Spleen (tissue), 11 donors: ENCODE data around the gene VASN. TPM values are rescaled to one million over a fixed set of nuclear protein-coding genes. Genes with fewer than 3 reads are reported as not detected.
A peak's percentile ranks its signal among the peaks of the same experiment; 100 is the strongest.

Experiments used
- DNase-seq: peaks from one replicate; pipeline ENCODE4 v3.0.0-alpha.2; 2020
- H3K27ac ChIP-seq, 8 donors: fragments of 200-600 bp; sonication (generic) in 7 of 8; 1 replicate in 4 of 8; 2 replicates in 4 of 8; pipeline versions ENCODE4 v1.5.0 to v1.8.0; 2016 to 2021; ENCODE audit warnings: inconsistent platforms in 4 of 8, mild to moderate bottlenecking in 4 of 8, moderate library complexity in 1 of 8
- H3K27me3 ChIP-seq, 7 donors: fragments of 200-600 bp; sonication (generic) in 6 of 7; replicated peaks in 1 of 7; 1 replicate in 4 of 7; 2 replicates in 3 of 7; pipeline versions ENCODE4 v1.5.0 to v1.8.0; 2016 to 2021; ENCODE audit warnings: inconsistent platforms in 3 of 7, mild to moderate bottlenecking in 1 of 7
- H3K36me3 ChIP-seq, 6 donors: fragments of 200-600 bp; sonication (generic) in 5 of 6; 1 replicate in 4 of 6; 2 replicates in 2 of 6; pipeline versions ENCODE4 v1.5.0 to v1.8.0; 2016 to 2021; ENCODE audit warnings: inconsistent platforms in 2 of 6
- H3K4me1 ChIP-seq, 6 donors: fragments of 200-600 bp; sonication (generic) in 5 of 6; 1 replicate in 3 of 6; 2 replicates in 3 of 6; pipeline versions ENCODE4 v1.5.0 to v1.8.0; 2016 to 2021; ENCODE audit warnings: inconsistent platforms in 3 of 6
- H3K4me3 ChIP-seq, 8 donors: fragments of 200-600 bp; sonication (generic) in 7 of 8; 1 replicate in 4 of 8; 2 replicates in 4 of 8; pipeline versions ENCODE4 v1.5.0 to v1.8.0; 2016 to 2021; ENCODE audit warnings: inconsistent platforms in 4 of 8, mild to moderate bottlenecking in 4 of 8, moderate library complexity in 2 of 8
- H3K9me3 ChIP-seq, 8 donors: fragments of 200-600 bp; sonication (generic) in 7 of 8; 1 replicate in 4 of 8; 2 replicates in 4 of 8; pipeline versions ENCODE4 v1.5.0 to v1.8.0; 2016 to 2021; ENCODE audit warnings: inconsistent platforms in 4 of 8
- CTCF ChIP-seq, 11 experiments: fragments of 200-600 bp in 7 of 11; fragments of 450-650 bp in 4 of 11; sonication (generic) in 4 of 11; IDR thresholded peaks in 8 of 11; conservative IDR thresholded peaks in 3 of 11; 1 replicate in 7 of 11; 2 replicates in 4 of 11; pipeline versions ENCODE4 v1.4.0 to v1.8.0; 2016 to 2021; ENCODE audit warnings: antibody characterized with exemption in 11 of 11, inconsistent platforms in 4 of 11, mild to moderate bottlenecking in 1 of 11
- POLR2A ChIP-seq, 3 donors: fragments of 450-650 bp; IDR thresholded peaks; one replicate each; pipeline ENCODE4 v1.5.1; 2017; ENCODE audit warnings: antibody characterized with exemption in 3 of 3, mild to moderate bottlenecking in 1 of 3
- POLR2AphosphoS5 ChIP-seq, 3 donors: sonication (generic); formaldehyde crosslinking; IDR thresholded peaks; one replicate each; pipeline ENCODE4 v1.5.1; 2017; ENCODE audit warnings: antibody characterized with exemption in 3 of 3
- WGBS, 5 donors: extraction: QIAGEN DNeasy Blood & Tissue Kit in 3 of 5; methylation state at CpG; one replicate each; pipeline versions ENCODE4 v1.1.5 to v1.1.7; 2013 to 2018; 5-methylcytosine and 5-hydroxymethylcytosine counted together
- intact Hi-C: fragments of 100-400 bp; cut with DNase I; formaldehyde crosslinking; loops from one replicate; pipeline ENCODE4 v1.15.0; 2023; ENCODE audit warnings: low total_unique reads
- polyA plus RNA-seq, 3 donors: library from polyadenylated mRNA; stranded (reverse); fragments of 200-250 nt; gene quantifications; one replicate each; pipeline ENCODE4 v1.2.1, GENCODE V29; 2013
- total RNA-seq, 7 donors: library from RNA; depleted of rRNA in 3 of 7; stranded (reverse); fragments of >200 nt in 3 of 7; fragmentation: NEBNext Ultra II Directional in 4 of 7; extraction: Animal tissue kit (Norgen Biotek cat#: 25700) in 4 of 7; gene quantifications; one replicate each; pipeline versions ENCODE4 v1.1.0 to v1.2.1, GENCODE V29; 2016 to 2021
- donor health status: healthy with polysubstance abuse.
- donor health status: DM: no; HTN: no; CAD: no; lungs with moderate emphysema.
- donor health status: DM: no; HTN: no; CAD: no.
- donor health status: Bipolar disorder and iron deficiency.
- donor health status: healthy.
- donor health status: DM: no; HTN: no; CAD: no.
- donor health status: DM: yes; HTN: yes; CAD: no.

Gene VASN
- total and polyA plus RNA-seq, 10 donors = 2.0 to 24.9 (median 11.2) TPM

- Histone ChIP-seq H3K4me3 (peak overlapping the region in 1 of 8 donors; percentile 9), H3K4me1 (peaks cover 17 to 93% (median 55%) of the 10 kb centered on the region in 6 donors), H3K36me3 (peaks cover 0 to 77% (median 19%) of the 10 kb centered on the region in 6 donors), H3K27ac (peak overlapping the region in 7 of 8 donors; percentile 29 to 86 (median 82)), H3K9me3 (no peaks in the 10 kb centered on the region), H3K27me3 (no peaks in the 10 kb centered on the region)
- DNase-seq = peak; percentile 77
- TF ChIP-seq POLR2AphosphoS5 (IDR thresholded peaks at IDR 0.05) (peak; percentile 33 to 77 (median 52)), CTCF (IDR thresholded peaks at IDR 0.05 in 8 of 11, conservative IDR thresholded peaks at IDR 0.05 in 3 of 11) (no peak)
- 75 to 91% (median 84%) methylated on average over 7 to 31 of the region's 31 CpGs for whole genome bisulfite sequencing, 5 donors
- intact Hi-C loops = no loop called here
Observed at GRCh38 chr16:4376126-4376892, 4.7 kb downstream of the VASN start.

- DNase-seq = no peak
- TF ChIP-seq POLR2A (IDR thresholded peaks at IDR 0.05) = no peak
- no peak for TF ChIP-seq CTCF (IDR thresholded peaks at IDR 0.05 in 8 of 11, conservative IDR thresholded peaks at IDR 0.05 in 3 of 11)
- TF ChIP-seq POLR2AphosphoS5 (IDR thresholded peaks at IDR 0.05) = no peak
Observed at GRCh38 chr16:4376893-4377572, 5.4 kb downstream of the VASN start.

GRCh38 chr16:4377573-4378154 lies 6.0 kb downstream of the VASN start:
- no peak for DNase-seq
- WGBS, 5 donors = 65 to 88% (median 85%) methylated on average over 5 to 12 of the region's 12 CpGs
- peaks cover 8 to 87% (median 42%) of the 10 kb centered on the region in 6 donors for H3K4me1 ChIP-seq
- no peaks in the 10 kb centered on the region for H3K27me3 ChIP-seq
- H3K27ac ChIP-seq = peak overlapping the region in 4 of 8 donors; percentile 28 to 84 (median 82)
- intact Hi-C loops = no loop called here
- H3K9me3 ChIP-seq = no peaks in the 10 kb centered on the region
- H3K4me3 ChIP-seq = no peak overlapping the region
- no peak for TF ChIP-seq CTCF (IDR thresholded peaks at IDR 0.05 in 8 of 11, conservative IDR thresholded peaks at IDR 0.05 in 3 of 11)
- no peak for TF ChIP-seq POLR2A (IDR thresholded peaks at IDR 0.05)
- TF ChIP-seq POLR2AphosphoS5 (IDR thresholded peaks at IDR 0.05) = peak in 1 of 3 donors; percentile 3
- H3K36me3 ChIP-seq = peaks cover 0 to 91% (median 32%) of the 10 kb centered on the region in 6 donors

More at GRCh38 chr16:4376893-4377572, 5.4 kb downstream of the VASN start:
- Histone ChIP-seq H3K27me3 (no peaks in the 10 kb centered on the region), H3K9me3 (no peaks in the 10 kb centered on the region), H3K4me1 (peaks cover 14 to 93% (median 49%) of the 10 kb centered on the region in 6 donors), H3K36me3 (peaks cover 0 to 85% (median 26%) of the 10 kb centered on the region in 6 donors), H3K27ac (peak overlapping the region in 6 of 8 donors; percentile 20 to 86 (median 82)), H3K4me3 (no peak overlapping the region)
- intact Hi-C loops = no loop called here
- 80 to 89% (median 86%) methylated on average over 18 to 27 of the region's 27 CpGs for WGBS, 5 donors
